Jurkat, Clone E6-1 (cell line): ENCODE results near the gene FAM180A.
A peak's percentile ranks its signal among the peaks of the same experiment; 100 is the strongest.

Source experiments
- DNase-seq: peaks from one replicate; pipeline ENCODE4 v3.0.0-alpha.2; 2011; ENCODE audit warnings: low read depth, low spot score
- H3K4me3 ChIP-seq: 2 replicates; pipeline ENCODE4 v1.5.1; 2011; ENCODE audit warnings: mild to moderate bottlenecking, low read length, control low read depth, moderate library complexity

FAM180A gene

DNA sequence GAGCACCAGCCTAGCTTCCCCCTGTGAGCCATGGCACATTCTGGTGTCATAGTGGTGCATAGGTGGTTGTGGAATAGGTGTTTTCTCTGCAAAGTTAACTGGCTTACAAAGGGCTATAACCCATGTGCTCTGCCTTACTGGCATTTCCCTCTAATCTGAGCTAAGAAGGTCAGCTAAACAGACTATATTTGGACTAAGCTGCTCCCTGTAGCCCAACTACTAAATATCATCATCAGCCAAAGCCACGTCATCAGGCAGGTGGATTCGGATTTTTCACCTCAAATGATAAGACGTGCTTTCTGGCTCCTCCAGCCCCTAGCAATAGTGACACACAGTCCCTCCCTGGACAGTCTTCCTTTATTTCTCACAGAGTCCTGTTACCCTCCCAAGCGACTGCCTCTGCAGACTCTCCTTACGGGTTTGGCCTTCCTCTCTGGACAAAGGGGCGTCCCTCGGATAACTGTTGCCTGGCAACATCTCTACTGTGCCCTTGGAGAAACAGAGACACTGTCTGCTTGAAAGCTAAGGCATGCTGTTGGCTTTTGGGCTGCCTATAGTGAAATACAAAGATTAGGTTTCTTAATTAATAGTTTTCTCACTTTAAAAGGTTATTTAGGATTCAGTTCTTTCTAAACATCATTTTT, 29.7 kb downstream of the FAM180A start:
- no peak for DNase-seq
- no peak overlapping the region for H3K4me3 ChIP-seq

DNA sequence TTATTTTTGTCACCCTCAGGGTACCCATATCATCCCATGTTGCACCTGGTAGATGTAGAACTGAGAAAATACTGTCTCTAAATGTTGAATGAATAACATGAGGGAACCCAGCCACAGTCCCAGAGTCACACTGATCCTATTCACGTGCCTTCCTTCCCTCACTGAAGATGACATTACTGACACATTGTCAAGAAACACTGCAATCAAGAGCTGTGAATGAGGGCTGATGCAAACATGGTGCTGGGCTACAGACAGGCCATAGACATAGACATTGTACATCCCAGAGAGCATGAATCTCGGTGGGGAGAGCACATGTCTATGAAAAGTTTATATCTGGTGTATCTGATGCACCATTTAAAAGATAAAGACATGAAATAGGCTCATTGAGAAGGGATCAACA, 30.4 kb downstream of the FAM180A start:
- no peak for DNase-seq
- H3K4me3 ChIP-seq, result no peak overlapping the region

DNA sequence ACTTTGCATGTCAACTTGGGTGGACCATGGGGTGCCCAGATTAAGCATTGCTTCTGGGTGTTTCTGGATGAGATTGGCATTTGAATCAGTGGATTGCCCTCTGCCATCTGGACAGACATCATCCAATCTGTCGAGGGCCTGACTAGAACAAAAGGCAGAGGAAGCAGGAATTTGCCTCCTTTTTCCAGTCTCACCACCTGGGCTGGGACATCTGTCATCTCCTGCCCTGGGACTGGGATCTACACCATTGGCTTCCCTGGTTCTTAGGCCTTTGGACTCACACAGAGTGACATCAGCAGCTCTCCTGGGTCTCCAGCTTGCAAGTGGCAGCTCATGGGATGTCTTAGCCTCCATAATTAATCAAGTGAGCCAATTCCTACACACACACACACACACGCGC, 30.9 kb downstream of the FAM180A start:
- no peak for DNase-seq
- H3K4me3 ChIP-seq, result no peak overlapping the region

DNA sequence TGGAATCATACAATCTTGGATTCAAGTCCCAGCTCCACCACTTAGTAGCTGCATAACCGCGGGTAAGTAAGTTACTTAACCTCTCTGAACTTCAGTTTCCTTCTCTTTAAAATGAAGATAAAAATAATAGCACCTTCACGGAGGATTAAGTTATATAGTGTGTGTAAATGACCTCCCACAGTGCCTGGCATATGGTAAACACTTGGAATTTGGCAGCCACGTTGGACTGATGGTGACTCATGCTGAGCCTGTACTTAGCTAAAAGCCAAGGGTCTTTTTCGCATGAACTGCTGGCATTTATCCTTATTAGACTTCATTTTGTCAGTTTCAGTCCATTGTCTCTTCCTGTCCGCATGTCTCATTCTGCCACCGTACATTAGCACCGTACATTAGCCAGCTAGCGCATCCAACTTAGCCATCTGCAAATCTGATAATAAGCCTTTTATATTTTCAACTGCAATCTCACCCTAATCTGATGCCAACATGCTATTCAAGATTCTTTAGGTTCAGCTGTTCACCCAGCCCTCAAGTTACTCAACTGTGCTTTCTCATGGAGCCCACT, 31.9 kb downstream of the FAM180A start:
- DNase-seq, result no peak
- H3K4me3 ChIP-seq, result no peak overlapping the region

DNA sequence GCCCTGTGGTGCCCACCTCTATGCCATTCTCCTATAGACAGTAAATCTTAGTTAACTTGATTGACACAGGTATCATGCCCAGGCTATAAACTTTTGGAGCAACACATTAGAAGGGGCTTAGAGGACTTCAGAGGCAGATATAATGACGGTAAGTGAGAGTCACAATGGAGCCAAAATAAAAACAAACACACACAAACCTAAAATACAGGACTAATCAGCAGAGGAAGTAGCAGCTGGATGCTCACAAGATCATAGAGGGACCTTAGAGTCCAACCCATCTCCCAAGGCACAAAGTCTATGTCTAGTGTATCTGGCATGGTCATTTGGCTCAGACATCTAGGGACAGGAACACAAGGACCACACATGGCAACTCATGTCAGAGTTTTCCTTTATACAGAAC, 32.9 kb downstream of the FAM180A start:
- H3K4me3 ChIP-seq, result no peak overlapping the region
- no peak for DNase-seq

- H3K4me3 ChIP-seq, result no peak overlapping the region
Measured at GRCh38 chr7:135715055-135715522, 33.5 kb downstream of the FAM180A start.

GRCh38 chr7:135714534-135715009, 34.0 kb downstream of the FAM180A start:
- H3K4me3 ChIP-seq, result no peak overlapping the region
- DNase-seq, result no peak

More at GRCh38 chr7:135715055-135715522, 33.5 kb downstream of the FAM180A start:
- DNase-seq, result no peak

- DNase-seq, result no peak
- H3K4me3 ChIP-seq, result no peak overlapping the region
Measured at GRCh38 chr7:135713836-135714470, 34.7 kb downstream of the FAM180A start.

GRCh38 chr7:135712796-135713195, 35.8 kb downstream of the FAM180A start:
- no peak for DNase-seq
- H3K4me3 ChIP-seq, result no peak overlapping the region

- DNase-seq, result no peak
- no peak overlapping the region for H3K4me3 ChIP-seq
Measured at GRCh38 chr7:135712182-135712782, 36.3 kb downstream of the FAM180A start.

DNA sequence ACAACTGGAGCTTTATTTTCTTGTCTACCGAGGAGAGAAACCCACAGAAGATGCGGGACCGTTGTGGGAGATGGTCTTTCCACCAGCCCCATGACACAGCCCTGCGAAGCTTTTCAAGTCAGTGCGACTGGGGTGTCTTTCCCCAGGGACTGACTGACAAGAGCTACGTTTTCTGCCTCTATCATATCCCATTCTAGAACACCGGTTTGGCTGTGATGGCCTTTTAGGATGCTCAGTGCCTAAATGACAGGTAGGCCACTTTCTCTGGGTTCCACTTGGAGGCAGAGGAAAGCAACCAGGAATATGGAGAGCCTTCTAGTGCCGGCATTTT, 37.5 kb downstream of the FAM180A start:
- no peak overlapping the region for H3K4me3 ChIP-seq
- DNase-seq, result no peak

DNA sequence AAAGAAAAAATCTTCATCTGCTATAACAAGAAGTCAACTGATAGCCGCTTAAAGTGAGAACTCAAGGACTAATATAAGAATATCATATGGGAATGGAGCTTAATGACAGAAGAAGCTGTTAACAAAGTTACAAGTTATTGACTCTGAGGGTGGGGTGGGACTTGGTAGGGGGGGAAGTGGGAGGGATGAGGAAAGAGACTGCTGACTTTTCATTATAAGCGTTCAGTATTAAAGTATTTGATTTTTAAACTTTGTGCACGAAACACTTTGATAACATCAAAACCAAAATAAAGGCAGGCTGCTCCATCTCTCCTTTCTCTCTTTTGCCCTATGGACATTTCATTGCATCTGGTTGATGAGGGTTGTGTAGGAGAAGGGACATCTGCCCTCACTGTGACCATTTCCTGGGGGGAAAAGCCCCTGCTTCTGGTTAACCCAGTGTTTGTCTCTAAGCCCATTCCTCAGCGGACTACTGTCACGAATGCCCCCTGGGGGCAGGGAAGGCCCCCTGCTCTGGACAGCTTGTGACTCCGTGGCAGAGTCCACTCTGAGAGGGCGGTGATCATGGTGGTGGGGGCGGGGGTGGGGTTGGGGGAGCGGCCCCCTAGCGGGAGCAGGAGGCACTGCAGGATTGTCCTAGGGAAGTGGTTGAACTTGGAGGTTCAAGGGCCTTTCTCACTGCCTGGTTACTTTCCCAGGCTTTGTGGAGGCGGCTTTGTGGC, 38.0 kb downstream of the FAM180A start:
- no peak overlapping the region for H3K4me3 ChIP-seq
- DNase-seq, result peak; percentile 18

DNA sequence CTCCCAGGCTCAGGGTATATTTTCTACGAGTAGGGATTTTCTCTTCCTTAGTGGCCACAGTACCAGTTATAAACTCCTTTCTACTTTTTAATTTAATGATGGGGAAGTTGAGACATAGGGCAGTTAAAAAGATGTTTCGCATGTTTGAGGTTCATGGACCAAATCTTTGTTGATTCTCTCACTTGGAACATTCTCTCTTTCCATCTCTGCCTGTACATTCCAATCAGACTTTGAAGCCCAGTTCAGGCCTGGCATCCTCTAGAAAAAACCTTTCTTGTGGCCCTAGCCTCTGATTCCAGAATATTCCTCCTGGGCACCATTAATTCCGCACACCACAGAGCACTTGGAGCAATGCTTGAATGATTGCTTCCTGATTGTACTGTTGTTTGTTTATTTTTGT, 39.1 kb downstream of the FAM180A start:
- no peak for DNase-seq
- no peak overlapping the region for H3K4me3 ChIP-seq

DNA sequence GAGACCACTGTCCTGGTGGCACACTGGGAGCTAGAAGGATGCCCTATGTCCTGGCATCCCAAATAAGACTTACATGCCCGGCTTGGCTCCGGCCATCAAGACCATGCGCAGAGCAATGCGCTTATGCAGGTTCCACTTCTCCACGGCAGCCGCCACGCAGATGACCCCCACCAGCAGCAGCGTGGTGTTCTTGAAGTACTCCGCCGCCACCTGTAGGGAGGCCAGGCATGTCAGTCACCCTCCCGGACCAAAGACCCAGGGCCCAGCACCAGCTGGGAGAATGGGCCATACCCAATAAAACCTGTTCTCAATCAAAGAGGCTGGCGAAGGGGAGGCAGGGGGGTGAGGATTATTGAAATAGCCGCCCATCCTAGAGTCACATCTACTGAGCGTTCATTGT, 40.6 kb downstream of the FAM180A start:
- no peak for DNase-seq
- no peak overlapping the region for H3K4me3 ChIP-seq

DNA sequence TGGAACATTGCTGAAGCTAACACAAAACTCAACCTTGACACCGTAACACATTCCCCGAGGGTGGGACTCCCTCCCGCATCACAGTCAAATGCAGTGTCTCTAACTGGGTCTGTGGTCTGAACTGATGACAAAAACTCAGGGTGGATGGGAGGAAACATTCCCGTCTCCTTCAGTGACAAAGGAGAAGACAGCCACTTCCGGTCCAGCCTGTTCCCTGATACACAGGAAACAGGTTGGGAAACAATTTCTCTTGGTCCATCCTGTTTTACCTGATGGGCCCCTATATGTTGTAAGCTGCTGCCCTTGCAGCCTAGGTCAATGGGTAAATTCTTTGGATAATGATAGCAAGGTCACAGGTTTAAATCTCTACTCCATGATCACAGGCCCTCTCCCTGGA, 41.0 kb downstream of the FAM180A start:
- H3K4me3 ChIP-seq, result no peak overlapping the region
- no peak for DNase-seq

DNA sequence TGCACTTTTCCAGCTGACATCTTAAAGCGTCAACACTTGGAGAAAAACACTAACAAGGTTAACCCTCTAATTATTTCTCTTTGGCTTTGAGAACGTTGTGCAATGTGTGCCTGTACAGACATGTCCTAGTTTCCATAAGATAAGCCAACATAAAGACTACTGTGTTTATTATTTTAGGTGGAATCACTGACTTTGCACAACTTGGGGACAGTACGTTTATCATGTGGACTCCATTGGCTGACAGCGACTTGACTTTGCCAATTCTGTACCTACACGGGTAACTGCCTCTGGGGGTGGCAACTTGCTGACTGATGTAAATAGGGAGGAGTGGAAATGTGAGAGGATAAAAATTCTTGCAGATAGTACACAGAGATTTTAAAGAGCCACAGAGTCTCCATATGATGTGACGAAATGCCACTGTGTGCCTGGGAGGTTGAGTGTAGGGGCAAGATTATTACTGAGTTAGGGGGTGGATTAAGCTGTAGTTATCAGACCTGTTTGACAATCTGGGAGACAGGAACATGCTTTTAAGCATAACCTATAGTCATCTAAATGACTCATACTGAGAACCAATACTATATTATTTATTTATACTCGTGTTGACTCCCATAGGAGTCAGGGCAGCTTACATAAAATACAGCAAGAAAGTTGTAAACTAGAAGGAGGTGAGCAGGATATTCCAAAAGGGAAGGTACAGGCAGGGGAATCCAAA, 41.6 kb downstream of the FAM180A start:
- no peak overlapping the region for H3K4me3 ChIP-seq
- no peak for DNase-seq

GRCh38 chr7:135706038-135706742, 42.4 kb downstream of the FAM180A start:
- no peak for DNase-seq
- H3K4me3 ChIP-seq, result no peak overlapping the region

GRCh38 chr7:135704698-135705097, 43.9 kb downstream of the FAM180A start:
- DNase-seq, result no peak
- no peak overlapping the region for H3K4me3 ChIP-seq

DNA sequence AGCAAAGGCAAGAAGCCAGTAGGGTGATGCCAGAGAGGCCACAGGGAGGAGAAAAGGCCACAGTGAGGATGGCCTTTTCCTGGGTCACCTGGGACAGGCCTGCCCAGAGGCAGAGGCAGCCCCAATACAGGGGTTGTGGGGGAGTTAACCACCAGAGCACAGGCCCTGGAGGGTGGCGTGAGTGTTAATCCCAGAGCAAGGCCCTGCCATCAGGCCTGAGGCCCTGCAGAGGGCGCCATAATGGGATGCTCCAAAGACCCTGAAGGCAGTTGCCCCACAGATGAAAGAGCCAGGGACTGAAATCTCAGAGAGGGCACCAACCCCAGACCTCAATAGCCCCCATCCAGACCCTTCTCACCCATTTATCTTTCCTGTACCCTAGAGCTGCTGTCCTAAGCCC, 44.5 kb downstream of the FAM180A start:
- H3K4me3 ChIP-seq, result no peak overlapping the region
- no peak for DNase-seq
